Effector memory CD8-positive, alpha-beta T cell (primary cell): ENCODE results near the gene MDFIC2.
"Not testable (repeated sequence)": the region's sequence is repeated elsewhere in the genome, so short reads cannot be mapped to it uniquely, and the experiment has no call there.

Experiments
- ATAC-seq: fragments of 150-1000 bp; cut with Tn5 transposase; replicated peaks from 2 replicates; pipeline ENCODE4 v1.10.0; 2021; ENCODE audit warnings: mild to moderate bottlenecking, moderate library complexity
- DNase-seq, 3 experiments: peaks; one replicate each; pipeline ENCODE4 v3.0.0; 2021
- H3K27ac Mint-ChIP-seq, 2 donors: one replicate each; pipeline ENCODE4 v1.8.0; 2022; ENCODE audit warnings: mild to moderate bottlenecking in 2 of 2, mixed read lengths in 2 of 2, moderate library complexity in 2 of 2
- H3K27me3 Mint-ChIP-seq, 2 donors: one replicate each; pipeline ENCODE4 v1.8.0; 2022; ENCODE audit warnings: mixed read lengths in 2 of 2
- H3K36me3 Mint-ChIP-seq: one replicate; pipeline ENCODE4 v1.8.0; 2022; ENCODE audit warnings: mild to moderate bottlenecking, moderate library complexity, mixed read lengths; ENCODE audit not compliant: insufficient read depth
- H3K4me1 Mint-ChIP-seq, 2 donors: one replicate each; pipeline ENCODE4 v1.8.0; 2022; ENCODE audit warnings: low read depth in 2 of 2, mixed read lengths in 2 of 2
- H3K4me3 Mint-ChIP-seq, 2 donors: one replicate each; pipeline ENCODE4 v1.8.0; 2022; ENCODE audit warnings: mild to moderate bottlenecking in 2 of 2, mixed read lengths in 2 of 2, moderate library complexity in 2 of 2
- H3K9me3 Mint-ChIP-seq, 2 donors: one replicate each; pipeline ENCODE4 v1.8.0; 2022; ENCODE audit warnings: mixed read lengths in 2 of 2
- total RNA-seq, 9 experiments: gene quantifications; one replicate each; lab custom pipeline; 2026; lab: John Stamatoyannopoulos, UW

Gene MDFIC2
- total RNA-seq: 0 reads per million in 9 experiments

DNA sequence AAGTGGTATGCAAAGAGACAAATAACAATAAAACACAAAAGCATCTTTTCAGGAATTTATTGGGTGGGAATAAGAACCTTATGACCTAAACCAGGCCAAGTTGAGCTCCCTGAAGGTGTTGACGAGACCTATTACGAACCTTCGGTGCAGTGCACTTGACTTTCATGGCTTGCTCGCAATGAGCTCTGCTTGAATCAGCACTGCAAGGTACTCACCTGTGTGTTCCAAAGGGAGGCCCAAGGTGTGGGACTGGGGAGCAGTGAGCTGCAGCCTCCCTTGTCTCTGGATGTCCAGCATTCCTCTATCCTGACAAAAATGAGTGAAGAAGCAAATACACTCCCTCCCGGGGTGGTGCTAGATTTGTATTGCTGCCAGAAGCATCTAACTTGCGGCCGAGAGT lies at the start of gene MDFIC2:
Gene MDFIC2, minus strand, starts transcription at position 303 of the 400 bp plus-strand sequence. CDS start 665 bp downstream, outside the sequence.
- H3K27me3 Mint-ChIP-seq: no peaks in the 10 kb centered on the region
- no peak for DNase-seq
- H3K4me3 Mint-ChIP-seq: no peak within 1 kb of the TSS
- H3K27ac Mint-ChIP-seq: no peak within 1 kb of the TSS
- H3K9me3 Mint-ChIP-seq: peaks cover 0 to 4% of the 10 kb centered on the region in 2 donors
- H3K4me1 Mint-ChIP-seq: no peaks in the 10 kb centered on the region
- no peak for ATAC-seq
- no peaks in the 10 kb centered on the region for H3K36me3 Mint-ChIP-seq

DNA sequence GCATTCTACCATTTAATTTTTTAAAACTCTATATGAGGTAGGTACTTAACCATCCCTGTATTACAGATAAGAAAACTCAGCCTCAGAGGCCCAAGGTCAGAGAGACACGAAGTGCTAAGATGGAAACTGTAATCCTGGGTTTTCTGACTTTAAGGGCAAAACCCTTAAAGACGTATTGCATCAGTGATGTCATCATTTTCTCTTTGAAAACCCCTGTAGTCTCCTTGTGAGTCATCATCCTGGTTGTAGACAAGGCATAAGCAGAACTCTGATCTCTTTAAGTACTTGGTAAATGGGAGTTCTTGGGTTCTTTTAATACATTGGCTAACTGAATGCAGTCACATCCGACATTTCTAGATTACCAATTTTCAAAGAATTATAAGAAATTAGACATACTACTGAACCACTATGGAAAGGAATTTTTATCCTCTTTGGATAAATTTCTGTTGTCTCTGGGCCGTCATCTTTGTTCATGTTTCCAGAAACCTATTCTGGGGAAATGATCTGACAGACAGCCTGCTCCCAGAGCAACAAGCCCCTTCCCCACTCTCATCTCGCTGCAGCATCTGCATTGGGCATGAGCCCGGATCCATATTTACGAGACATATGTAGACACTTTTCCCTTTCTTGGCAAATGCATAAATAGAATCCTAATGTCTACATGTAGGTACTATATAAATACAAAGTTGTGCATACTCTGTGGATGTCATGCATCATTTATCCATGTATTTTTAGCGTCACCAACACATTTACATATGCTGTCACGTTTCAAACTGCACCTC lies 48.7 kb upstream of the MDFIC2 start:
- Mint-ChIP-seq H3K9me3 (peaks cover 0 to 3% of the 10 kb centered on the region in 2 donors), H3K36me3 (no peaks in the 10 kb centered on the region), H3K27me3 (no peaks in the 10 kb centered on the region), H3K4me1 (no peaks in the 10 kb centered on the region), H3K4me3 (no peak overlapping the region), H3K27ac (no peak overlapping the region)
- DNase-seq (no peak), ATAC-seq (no peak)

DNA sequence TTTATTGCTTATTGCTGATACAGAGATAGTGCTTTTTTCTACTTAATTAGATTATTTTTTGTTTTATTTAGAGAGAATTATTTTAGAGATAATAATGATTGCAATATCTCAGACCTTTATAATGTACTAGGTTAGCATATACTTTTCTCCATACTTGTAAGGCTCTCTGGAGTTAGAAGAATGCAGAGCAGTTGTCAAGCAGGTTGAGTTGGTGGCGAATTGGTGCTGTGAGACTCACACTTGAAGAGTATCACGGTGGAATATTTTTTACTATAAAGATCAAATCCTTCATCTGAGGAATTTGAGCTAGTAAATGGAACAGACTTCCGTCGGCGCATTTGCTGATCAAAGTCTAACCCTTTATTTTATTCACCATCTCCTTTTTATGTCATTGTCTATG lies 47.3 kb upstream of the MDFIC2 start:
- H3K27ac Mint-ChIP-seq: no peak overlapping the region
- DNase-seq (no peak), ATAC-seq (no peak)
- H3K36me3 Mint-ChIP-seq: no peaks in the 10 kb centered on the region
- peaks cover 0 to 3% of the 10 kb centered on the region in 2 donors for H3K9me3 Mint-ChIP-seq
- H3K27me3 Mint-ChIP-seq: no peaks in the 10 kb centered on the region
- H3K4me1 Mint-ChIP-seq: no peaks in the 10 kb centered on the region
- H3K4me3 Mint-ChIP-seq: no peak overlapping the region

DNA sequence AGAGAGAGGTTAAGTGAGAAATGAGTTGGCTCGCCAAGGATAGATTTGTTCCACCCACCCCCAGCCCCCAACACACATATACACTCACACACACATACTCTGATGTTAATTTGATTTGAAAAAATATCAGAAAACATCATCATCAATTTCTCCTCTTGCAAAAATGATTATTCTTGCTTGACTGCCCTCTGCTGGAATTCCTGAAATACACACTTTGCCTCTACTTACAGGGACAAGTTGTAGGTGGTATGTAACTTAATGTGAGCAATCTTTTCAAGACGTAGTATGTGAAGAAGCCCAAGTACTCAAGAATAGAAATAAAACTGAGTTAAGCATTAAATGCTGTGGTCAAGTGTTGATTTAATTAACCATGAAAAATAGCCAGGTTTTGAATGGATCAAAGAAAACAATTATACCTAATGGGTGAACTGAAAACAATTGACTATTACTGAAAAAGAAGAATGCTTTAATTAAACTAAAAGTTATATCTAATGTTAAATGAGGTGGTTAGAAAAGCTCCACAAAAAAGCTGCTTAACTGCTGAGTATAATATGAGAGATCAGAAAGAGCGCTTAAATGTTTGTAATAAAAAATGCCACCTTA lies 46.6 kb upstream of the MDFIC2 start:
- H3K9me3 Mint-ChIP-seq: peaks cover 0 to 3% of the 10 kb centered on the region in 2 donors
- no peaks in the 10 kb centered on the region for H3K27me3 Mint-ChIP-seq
- no peak for ATAC-seq
- H3K4me3 Mint-ChIP-seq: no peak overlapping the region
- no peaks in the 10 kb centered on the region for H3K4me1 Mint-ChIP-seq
- DNase-seq: no peak
- H3K36me3 Mint-ChIP-seq: no peaks in the 10 kb centered on the region
- no peak overlapping the region for H3K27ac Mint-ChIP-seq

DNA sequence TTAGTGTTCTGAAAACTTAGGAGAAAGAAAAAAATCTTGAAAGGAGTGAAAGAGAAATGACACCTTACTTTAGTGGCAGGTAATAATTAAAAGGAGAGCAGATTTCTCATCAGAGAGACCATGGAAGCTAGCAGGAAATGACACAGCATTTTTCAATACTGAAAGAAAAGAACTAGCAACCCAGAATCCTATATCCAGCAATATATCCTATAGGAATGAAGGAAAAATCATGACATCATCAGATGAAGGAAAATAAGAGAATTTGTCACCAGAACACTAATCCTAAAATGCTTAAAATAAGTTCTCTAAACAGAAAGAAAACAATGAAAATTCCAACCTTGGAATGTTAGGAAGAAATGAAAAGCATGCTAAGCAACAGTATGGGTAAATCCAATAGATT lies 39.8 kb upstream of the MDFIC2 start:
- DNase-seq: no peak
- H3K4me1 Mint-ChIP-seq: no peaks in the 10 kb centered on the region
- H3K4me3 Mint-ChIP-seq: no peak overlapping the region
- H3K9me3 Mint-ChIP-seq: peaks cover 2 to 14% of the 10 kb centered on the region in 2 donors
- no peaks in the 10 kb centered on the region for H3K27me3 Mint-ChIP-seq
- no peak for ATAC-seq
- H3K27ac Mint-ChIP-seq: no peak overlapping the region
- H3K36me3 Mint-ChIP-seq: no peaks in the 10 kb centered on the region

DNA sequence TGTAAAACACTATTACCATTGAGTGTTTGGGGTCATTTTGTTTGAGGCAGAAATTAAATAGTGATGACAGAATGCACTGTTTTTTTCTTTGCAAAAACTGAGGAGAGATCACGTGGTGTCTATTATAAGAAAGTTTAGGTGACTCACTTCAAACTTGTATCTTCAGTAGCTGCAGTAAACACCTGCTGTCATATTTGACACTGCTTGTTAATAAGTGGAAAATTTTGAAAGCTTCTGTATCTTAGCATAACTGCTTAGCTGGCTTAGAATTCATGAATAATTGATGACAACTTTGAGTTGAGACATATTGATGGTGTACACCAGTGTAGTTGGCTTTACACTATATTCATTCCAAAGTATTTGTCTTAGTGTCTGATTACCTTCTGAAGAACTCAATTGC lies 29.7 kb upstream of the MDFIC2 start:
- H3K4me1 Mint-ChIP-seq: no peaks in the 10 kb centered on the region
- H3K27me3 Mint-ChIP-seq: no peaks in the 10 kb centered on the region
- H3K36me3 Mint-ChIP-seq: no peaks in the 10 kb centered on the region
- no peak overlapping the region for H3K4me3 Mint-ChIP-seq
- no peak overlapping the region for H3K27ac Mint-ChIP-seq
- ATAC-seq: no peak
- peaks cover 3 to 10% of the 10 kb centered on the region in 2 donors for H3K9me3 Mint-ChIP-seq
- no peak for DNase-seq

DNA sequence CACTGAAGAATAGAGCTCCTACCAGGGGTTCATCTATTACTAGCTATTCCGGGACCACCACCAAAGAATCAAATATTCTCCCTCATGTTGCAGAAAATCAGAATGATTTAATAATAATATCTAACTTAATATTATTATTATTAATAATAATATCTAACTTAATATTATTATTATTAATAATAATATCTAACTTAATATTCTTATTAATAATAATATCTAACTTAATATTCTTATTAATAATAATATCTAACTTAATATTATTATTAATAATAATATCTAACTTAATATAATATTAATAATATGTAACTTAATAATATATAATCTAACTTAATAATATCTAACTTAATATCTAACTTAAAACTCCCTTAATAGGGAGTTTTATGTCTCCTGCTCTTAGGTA lies 24.4 kb upstream of the MDFIC2 start:
- not testable (repeated sequence) for ATAC-seq, H3K36me3 Mint-ChIP-seq, H3K4me1 Mint-ChIP-seq, H3K4me3 Mint-ChIP-seq, H3K27me3 Mint-ChIP-seq, H3K27ac Mint-ChIP-seq, DNase-seq
- peaks cover 4 to 10% of the 10 kb centered on the region in 2 donors for H3K9me3 Mint-ChIP-seq

DNA sequence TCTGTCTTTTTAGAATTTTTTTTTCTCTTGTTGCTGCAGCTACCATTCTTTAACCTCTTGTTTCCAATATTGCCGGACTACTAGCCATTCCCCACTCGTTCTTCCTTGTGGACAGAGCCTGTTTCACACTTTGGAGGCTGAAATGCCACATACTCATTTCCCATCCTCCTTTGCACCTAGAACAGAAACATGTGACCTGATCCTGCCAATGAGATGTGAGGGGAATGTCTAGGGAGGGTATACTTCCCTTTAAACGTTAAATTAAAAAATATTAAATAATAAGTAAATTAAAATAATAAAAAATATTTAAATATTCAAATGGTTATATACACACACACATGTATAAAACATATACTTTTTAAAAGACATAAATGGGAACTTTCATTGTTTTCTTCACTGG lies 20.6 kb upstream of the MDFIC2 start:
- Mint-ChIP-seq H3K4me3 (no peak overlapping the region), H3K36me3 (no peaks in the 10 kb centered on the region), H3K27ac (no peak overlapping the region), H3K27me3 (no peaks in the 10 kb centered on the region), H3K4me1 (no peaks in the 10 kb centered on the region), H3K9me3 (peaks cover 7 to 8% of the 10 kb centered on the region in 2 donors)
- DNase-seq (no peak), ATAC-seq (no peak)

DNA sequence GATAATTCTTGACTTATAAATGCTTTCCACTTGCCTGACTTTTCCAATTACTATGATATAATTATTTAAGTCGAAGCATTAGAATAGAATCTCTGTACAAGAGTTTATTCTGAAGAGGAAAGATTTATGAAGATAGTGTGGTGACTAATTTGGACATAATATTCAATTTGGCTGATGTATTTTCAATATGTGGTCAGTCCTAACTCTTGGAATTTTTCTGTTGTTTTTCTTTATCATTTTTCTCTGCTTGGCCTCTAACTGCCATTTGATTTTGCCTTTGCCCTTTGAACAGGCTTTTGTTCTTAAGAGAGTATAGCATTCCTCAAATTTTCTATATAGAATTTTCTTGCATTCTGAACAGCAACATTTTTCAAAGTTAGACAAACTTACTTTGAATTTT lies 2.6 kb upstream of the MDFIC2 start:
- Mint-ChIP-seq H3K4me3 (no peak overlapping the region), H3K9me3 (peaks cover 4 to 14% of the 10 kb centered on the region in 2 donors), H3K4me1 (no peaks in the 10 kb centered on the region)

DNA sequence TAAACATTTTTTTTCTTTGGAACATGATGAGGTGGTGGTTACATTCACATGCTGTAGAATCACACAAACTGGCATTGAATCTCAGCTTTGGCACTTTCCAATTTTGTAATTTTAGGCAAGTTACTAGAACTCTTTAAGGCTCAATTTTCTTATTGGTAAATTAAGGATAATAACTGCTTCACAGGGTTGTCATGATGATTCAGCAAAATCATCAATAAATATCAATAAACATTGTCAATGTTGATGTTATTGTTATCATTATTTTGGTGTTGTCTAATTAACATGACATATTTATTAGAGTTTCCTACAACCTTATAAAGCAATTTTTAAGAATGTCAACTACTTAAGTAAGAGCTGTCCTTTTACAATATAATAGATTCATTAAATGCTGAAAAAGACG lies 1.6 kb downstream of the MDFIC2 start:
- H3K27me3 Mint-ChIP-seq: no peaks in the 10 kb centered on the region
- no peaks in the 10 kb centered on the region for H3K36me3 Mint-ChIP-seq
- no peaks in the 10 kb centered on the region for H3K4me1 Mint-ChIP-seq
- H3K9me3 Mint-ChIP-seq: peaks cover 0 to 4% of the 10 kb centered on the region in 2 donors
- ATAC-seq (no peak), DNase-seq (no peak)
- no peak overlapping the region for H3K4me3 Mint-ChIP-seq
- H3K27ac Mint-ChIP-seq: no peak overlapping the region

More for the DNA sequence above, 2.6 kb upstream of the MDFIC2 start:
- Mint-ChIP-seq H3K27ac (no peak overlapping the region), H3K36me3 (no peaks in the 10 kb centered on the region), H3K27me3 (no peaks in the 10 kb centered on the region)
- ATAC-seq: no peak
- no peak for DNase-seq

DNA sequence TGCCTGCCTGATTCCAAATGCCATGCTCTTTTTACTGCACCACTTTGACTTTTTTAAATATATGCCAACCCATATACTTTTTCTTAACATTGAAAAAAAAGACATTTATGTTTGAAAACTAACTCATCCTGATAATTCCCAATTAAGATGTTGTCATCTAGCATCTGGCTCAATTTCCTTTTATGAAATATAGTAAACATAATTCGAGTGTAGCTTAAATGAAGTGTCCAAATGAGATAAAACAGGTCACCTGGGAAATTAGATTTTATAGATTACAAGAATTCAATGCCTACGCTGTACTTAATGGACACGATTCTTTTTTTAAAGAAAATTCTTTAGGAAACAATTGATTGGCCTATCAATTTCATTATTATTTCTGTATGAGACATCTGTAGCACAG lies 2.8 kb downstream of the MDFIC2 start:
- peaks cover 4 to 5% of the 10 kb centered on the region in 2 donors for H3K9me3 Mint-ChIP-seq
- H3K27me3 Mint-ChIP-seq: no peaks in the 10 kb centered on the region
- ATAC-seq (no peak), DNase-seq (no peak)
- H3K27ac Mint-ChIP-seq: no peak overlapping the region
- no peaks in the 10 kb centered on the region for H3K4me1 Mint-ChIP-seq
- H3K4me3 Mint-ChIP-seq: no peak overlapping the region
- no peaks in the 10 kb centered on the region for H3K36me3 Mint-ChIP-seq

DNA sequence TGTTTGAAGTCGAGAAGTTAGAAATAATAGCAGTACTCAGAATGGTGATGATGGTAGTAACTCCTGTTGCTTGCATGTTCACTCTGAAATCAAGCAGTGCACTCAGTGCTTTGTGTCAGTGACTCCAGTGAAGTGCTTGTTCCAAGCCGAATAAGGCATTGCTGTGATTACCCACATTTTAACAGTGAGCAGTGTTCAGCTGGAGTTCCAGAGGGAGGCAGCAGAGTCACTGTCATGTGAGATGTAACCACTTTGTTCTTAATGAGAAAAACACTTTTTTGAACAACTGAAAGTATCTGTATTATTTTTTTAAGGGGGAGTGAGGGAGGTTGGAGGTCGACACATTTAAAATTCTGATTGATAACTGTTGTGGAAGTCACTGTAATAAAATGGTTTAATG lies 3.7 kb downstream of the MDFIC2 start:
- H3K27ac Mint-ChIP-seq: no peak overlapping the region
- no peaks in the 10 kb centered on the region for H3K36me3 Mint-ChIP-seq
- no peak for ATAC-seq
- no peak for DNase-seq
- H3K9me3 Mint-ChIP-seq: peaks cover 4 to 8% of the 10 kb centered on the region in 2 donors
- H3K27me3 Mint-ChIP-seq: no peaks in the 10 kb centered on the region
- no peaks in the 10 kb centered on the region for H3K4me1 Mint-ChIP-seq
- H3K4me3 Mint-ChIP-seq: no peak overlapping the region

DNA sequence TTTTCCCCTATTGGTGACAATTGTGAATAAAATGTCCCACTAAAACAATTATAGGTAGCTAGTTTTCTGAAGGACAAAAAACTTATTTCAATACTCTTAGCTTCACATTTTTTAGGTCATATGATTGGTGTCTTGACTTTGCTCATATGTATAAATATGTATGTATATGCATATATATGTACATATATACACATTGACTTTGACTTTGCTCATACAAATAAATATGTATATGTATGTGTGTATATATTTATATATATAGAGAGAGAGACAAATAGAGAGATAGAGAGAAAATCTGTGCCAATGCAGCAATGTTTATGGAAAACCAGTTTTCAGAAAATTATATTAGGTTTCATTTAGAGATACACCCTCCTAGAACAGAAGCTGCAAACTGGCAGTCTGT lies 5.7 kb downstream of the MDFIC2 start:
- no peak overlapping the region for H3K4me3 Mint-ChIP-seq
- H3K27me3 Mint-ChIP-seq: no peaks in the 10 kb centered on the region
- peaks cover 4 to 8% of the 10 kb centered on the region in 2 donors for H3K9me3 Mint-ChIP-seq
- no peak overlapping the region for H3K27ac Mint-ChIP-seq
- DNase-seq (no peak), ATAC-seq (no peak)
- no peaks in the 10 kb centered on the region for H3K4me1 Mint-ChIP-seq
- no peaks in the 10 kb centered on the region for H3K36me3 Mint-ChIP-seq

DNA sequence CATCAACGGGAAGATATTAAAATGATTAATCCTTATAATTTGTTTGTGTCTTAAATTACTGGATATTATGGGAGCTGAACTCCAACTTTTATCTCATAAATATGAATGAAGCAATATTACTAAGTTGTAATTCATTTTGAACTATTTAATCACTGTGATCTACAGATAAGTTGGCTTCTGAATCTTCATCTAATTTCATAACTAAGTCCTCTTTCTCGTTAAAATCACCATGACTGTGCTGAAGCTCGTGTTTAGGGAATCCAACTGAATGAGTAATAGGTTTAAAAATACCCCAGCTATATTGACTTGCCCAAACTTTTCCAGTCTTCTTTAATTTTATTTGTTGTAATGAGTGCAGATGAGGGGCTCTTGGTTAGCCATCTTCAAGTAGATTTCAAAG lies 14.1 kb downstream of the MDFIC2 start:
- Mint-ChIP-seq H3K27me3 (no peaks in the 10 kb centered on the region), H3K27ac (no peak overlapping the region), H3K4me3 (no peak overlapping the region), H3K36me3 (no peaks in the 10 kb centered on the region), H3K4me1 (no peaks in the 10 kb centered on the region), H3K9me3 (peaks cover 0 to 2% of the 10 kb centered on the region in 2 donors)
- DNase-seq (no peak), ATAC-seq (no peak)
